ENCODE measurements around the gene PADI4.

The PADI4 gene

GRCh38 chr1:17281775-17282181, 26.2 kb upstream of the PADI4 start:
- TF ChIP-seq, protein P1, sequence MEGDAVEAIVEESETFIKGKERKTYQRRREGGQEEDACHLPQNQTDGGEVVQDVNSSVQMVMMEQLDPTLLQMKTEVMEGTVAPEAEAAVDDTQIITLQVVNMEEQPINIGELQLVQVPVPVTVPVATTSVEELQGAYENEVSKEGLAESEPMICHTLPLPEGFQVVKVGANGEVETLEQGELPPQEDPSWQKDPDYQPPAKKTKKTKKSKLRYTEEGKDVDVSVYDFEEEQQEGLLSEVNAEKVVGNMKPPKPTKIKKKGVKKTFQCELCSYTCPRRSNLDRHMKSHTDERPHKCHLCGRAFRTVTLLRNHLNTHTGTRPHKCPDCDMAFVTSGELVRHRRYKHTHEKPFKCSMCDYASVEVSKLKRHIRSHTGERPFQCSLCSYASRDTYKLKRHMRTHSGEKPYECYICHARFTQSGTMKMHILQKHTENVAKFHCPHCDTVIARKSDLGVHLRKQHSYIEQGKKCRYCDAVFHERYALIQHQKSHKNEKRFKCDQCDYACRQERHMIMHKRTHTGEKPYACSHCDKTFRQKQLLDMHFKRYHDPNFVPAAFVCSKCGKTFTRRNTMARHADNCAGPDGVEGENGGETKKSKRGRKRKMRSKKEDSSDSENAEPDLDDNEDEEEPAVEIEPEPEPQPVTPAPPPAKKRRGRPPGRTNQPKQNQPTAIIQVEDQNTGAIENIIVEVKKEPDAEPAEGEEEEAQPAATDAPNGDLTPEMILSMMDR (IDR thresholded peaks at IDR 0.05; ENCODE audit: low read length, missing control alignments), result no peak
- H3K4me3 ChIP-seq (replicated peaks; ENCODE audit: low read depth, low read length), result no peak overlapping the region
- DNase-seq (ENCODE audit: low read depth), result no peak

- DNase-seq (ENCODE audit: low read depth), result no peak
- no peak overlapping the region for H3K4me3 ChIP-seq (replicated peaks; ENCODE audit: low read depth, low read length)
- TF ChIP-seq, protein P1 (IDR thresholded peaks at IDR 0.05; ENCODE audit: low read length, missing control alignments), result no peak
Observed at GRCh38 chr1:17282836-17283235, 25.2 kb upstream of the PADI4 start.

- H3K4me3 ChIP-seq (replicated peaks; ENCODE audit: low read depth, low read length), result no peak overlapping the region
- DNase-seq (ENCODE audit: low read depth), result no peak
- TF ChIP-seq, protein P1 (IDR thresholded peaks at IDR 0.05; ENCODE audit: low read length, missing control alignments), result no peak
Observed at GRCh38 chr1:17286646-17287045, 21.4 kb upstream of the PADI4 start.

GRCh38 chr1:17287130-17287776, 20.7 kb upstream of the PADI4 start:
- TF ChIP-seq, protein P1 (IDR thresholded peaks at IDR 0.05; ENCODE audit: low read length, missing control alignments), result no peak
- no peak overlapping the region for H3K4me3 ChIP-seq (replicated peaks; ENCODE audit: low read depth, low read length)
- DNase-seq (ENCODE audit: low read depth), result peak; percentile 78

DNA sequence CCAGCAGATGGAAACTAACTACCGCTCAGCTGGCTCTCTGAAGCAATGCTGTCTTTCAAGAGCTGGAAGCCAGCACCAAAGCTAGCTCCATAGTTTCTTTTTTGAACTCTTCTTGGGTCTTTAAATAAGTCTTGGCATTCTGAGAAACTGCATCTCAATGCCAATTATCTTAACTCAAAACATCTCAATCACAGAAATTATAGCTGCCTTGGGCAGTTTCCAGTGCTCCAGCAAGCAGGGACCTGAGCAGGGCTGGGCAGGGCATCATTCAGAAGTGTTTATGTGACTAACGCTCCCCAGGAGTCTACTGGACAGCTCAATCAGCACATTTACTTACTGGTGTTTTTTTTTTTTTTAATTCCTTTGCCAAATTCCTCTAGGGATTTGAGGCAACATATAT, 18.3 kb upstream of the PADI4 start:
- DNase-seq (ENCODE audit: low read depth), result peak; percentile 9
- TF ChIP-seq, protein P1 (IDR thresholded peaks at IDR 0.05; ENCODE audit: low read length, missing control alignments), result no peak
- no peak overlapping the region for H3K4me3 ChIP-seq (replicated peaks; ENCODE audit: low read depth, low read length)

GRCh38 chr1:17290553-17290952, 17.4 kb upstream of the PADI4 start:
- no peak for DNase-seq (ENCODE audit: low read depth)
- H3K4me3 ChIP-seq (replicated peaks; ENCODE audit: low read depth, low read length), result no peak overlapping the region
- TF ChIP-seq, protein P1 (IDR thresholded peaks at IDR 0.05; ENCODE audit: low read length, missing control alignments), result no peak

Data from fibroblast of pulmonary artery (primary cell).